GM12878 (cell line): ENCODE results near the gene BMP2. TPM values are rescaled to one million over a fixed set of nuclear protein-coding genes. Genes with fewer than 3 reads are reported as not detected.

Experiments
- BHLHE40 ChIP-seq, 2 experiments: fragments of 450-650 bp in 1 of 2; IDR thresholded peaks; 2 replicates each; pipeline ENCODE4 v1.6.1; 2011 to 2017; ENCODE audit warnings: low read depth in 2 of 2, borderline replicate concordance in 1 of 2, improper control_type of control experiment in 1 of 2, low read length in 1 of 2, mild to moderate bottlenecking in 1 of 2
- FOXK2 ChIP-seq: fragments of 450-650 bp; IDR thresholded peaks from 2 replicates; pipeline ENCODE4 v1.6.1; 2017; ENCODE audit warnings: mild to moderate bottlenecking, moderate library complexity
- RAD21 ChIP-seq: IDR thresholded peaks from 2 replicates; pipeline ENCODE4 v1.6.1; 2011; ENCODE audit warnings: mild to moderate bottlenecking, low read depth, low read length, moderate library complexity; ENCODE audit not compliant: insufficient read depth
- STAT1 ChIP-seq: fragments of 450-650 bp; conservative IDR thresholded peaks from 2 replicates; pipeline ENCODE4 v1.6.1; 2014; ENCODE audit warnings: antibody characterized with exemption, mild to moderate bottlenecking
- ZBTB4 ChIP-seq: fragments of 450-650 bp; formaldehyde crosslinking; IDR thresholded peaks from 2 replicates; pipeline ENCODE4 v1.4.0; 2022; ENCODE audit warnings: mild to moderate bottlenecking, moderate library complexity
- ZNF592 ChIP-seq: fragments of 450-650 bp; IDR thresholded peaks from 2 replicates; pipeline ENCODE4 v1.6.1; 2017; ENCODE audit warnings: mild to moderate bottlenecking, moderate library complexity
- polyA plus RNA-seq, 11 experiments: library from polyadenylated mRNA; depleted of rRNA in 4 of 11; unstranded in 6 of 11; stranded (reverse) in 5 of 11; fragments of >200 nt; fragmentation: Nextera tagmentation in 4 of 11; fragmentation: Illumina TruSeq in 1 of 11; extraction: Ambion mirVana in 4 of 11; extraction: Trizol in 1 of 11; gene quantifications; 1 replicate in 1 of 11; 2 replicates in 10 of 11; pipeline versions ENCODE4 v1.2.1 to v1.2.3, GENCODE V29; 2011 to 2016; ENCODE audit warnings: inconsistent platforms in 2 of 11, missing spikeins in 2 of 11, low read depth in 1 of 11
- total RNA-seq, 4 experiments: library from RNA; depleted of rRNA in 3 of 4; stranded (reverse); fragments of >200 nt in 3 of 4; fragmentation: Illumina TruSeq in 1 of 4; extraction: Trizol in 1 of 4; gene quantifications; 2 replicates each; pipeline versions ENCODE4 v1.2.1 to v1.2.3, GENCODE V29; 2013 to 2021

The BMP2 gene
- total and polyA plus RNA-seq, 10 of the 15 experiments (the other 5 are each of a cell fraction or from before 2014, with no cell fraction given) = 0.35 to 3.2 (median 0.71) TPM

GRCh38 chr20:6732001-6732447 is 35.5 kb upstream of the BMP2 start (continued):
- TF ChIP-seq STAT1 (no peak), BHLHE40 (IDR thresholded peaks at IDR 0.05; ENCODE audit: borderline replicate concordance in 1 of 2, low read depth in 2 of 2, low read length in 1 of 2) (no peak), ZNF592 (no peak), RAD21 (no peak), ZBTB4 (no peak), FOXK2 (no peak)
